Endodermal cell (in vitro differentiated cells): ENCODE data around the gene TIAM2. TPM values are rescaled to one million over a fixed set of nuclear protein-coding genes. Genes with fewer than 3 reads are reported as not detected.
A peak's percentile ranks its signal among the peaks of the same experiment; 100 is the strongest.

Experiments
- DNase-seq: peaks from one replicate; pipeline ENCODE4 v3.0.0-alpha.2; 2017
- H3K27ac ChIP-seq: 2 replicates; pipeline ENCODE4 v1.5.1; 2013; ENCODE audit warnings: mild to moderate bottlenecking, low read depth, low read length, moderate library complexity
- H3K27me3 ChIP-seq: 2 replicates; pipeline ENCODE4 v1.6.1; 2013; ENCODE audit warnings: mild to moderate bottlenecking, low read length, moderate library complexity; ENCODE audit not compliant: insufficient read depth, control insufficient read depth, poor library complexity, severe bottlenecking
- H3K36me3 ChIP-seq: 2 replicates; pipeline ENCODE4 v1.7.0; 2013; ENCODE audit warnings: mild to moderate bottlenecking, low read length, moderate library complexity; ENCODE audit not compliant: control insufficient read depth, insufficient read depth
- H3K4me1 ChIP-seq: one replicate; pipeline ENCODE4 v1.7.0; 2013; ENCODE audit warnings: low read length; ENCODE audit not compliant: control insufficient read depth, insufficient read depth
- H3K4me3 ChIP-seq: 2 replicates; pipeline ENCODE4 v1.5.1; 2013; ENCODE audit warnings: mild to moderate bottlenecking, low read length, moderate library complexity
- H3K9ac ChIP-seq: 2 replicates; pipeline ENCODE4 v1.6.1; 2013; ENCODE audit warnings: mild to moderate bottlenecking, low read length, moderate library complexity; ENCODE audit not compliant: poor library complexity, severe bottlenecking; ENCODE audit errors: extremely low read depth
- H3K9me3 ChIP-seq: 2 replicates; pipeline ENCODE4 v1.6.1; 2013; ENCODE audit warnings: mild to moderate bottlenecking, low read length, moderate library complexity; ENCODE audit not compliant: control insufficient read depth
- H3K27ac Mint-ChIP-seq: 2 replicates; pipeline ENCODE4 v1.8.0; 2020; ENCODE audit warnings: mixed read lengths
- H3K27me3 Mint-ChIP-seq: 2 replicates; pipeline ENCODE4 v1.8.0; 2021; ENCODE audit warnings: mild to moderate bottlenecking, mixed read lengths; ENCODE audit not compliant: insufficient read depth
- H3K36me3 Mint-ChIP-seq: 2 replicates; pipeline ENCODE4 v1.8.0; 2020; ENCODE audit warnings: low read depth, mixed read lengths
- H3K4me1 Mint-ChIP-seq: 2 replicates; pipeline ENCODE4 v1.8.0; 2020; ENCODE audit warnings: mixed read lengths
- H3K4me3 Mint-ChIP-seq: 2 replicates; pipeline ENCODE4 v1.8.0; 2020; ENCODE audit warnings: mild to moderate bottlenecking, moderate library complexity, mixed read lengths
- H3K9me3 Mint-ChIP-seq: 2 replicates; pipeline ENCODE4 v1.8.0; 2020; ENCODE audit warnings: mild to moderate bottlenecking, mixed read lengths
- CTCF ChIP-seq: fragments of 200-600 bp; sonication (generic); conservative IDR thresholded peaks from 2 replicates; pipeline ENCODE4 v1.5.0; 2021; ENCODE audit warnings: antibody characterized with exemption, mild to moderate bottlenecking
- WGBS, 2 experiments: methylation state at CpG; one replicate each; pipeline versions ENCODE4 v1.1.5 to v1.1.7; 2013; ENCODE audit warnings: missing lambda C conversion rate in 2 of 2, mixed read lengths in 1 of 2; ENCODE audit not compliant: insufficient coverage in 1 of 2, insufficient read length in 1 of 2; 5-methylcytosine and 5-hydroxymethylcytosine counted together
- total RNA-seq, 2 donors: library from RNA; stranded (reverse); fragmentation: NEBNext Ultra II Directional in 1 of 2; extraction: Animal tissue kit (Norgen Biotek cat#: 25700) in 1 of 2; gene quantifications; 2 replicates in 1 of 2; 3 replicates in 1 of 2; pipeline ENCODE4 v1.2.1, GENCODE V29; 2021

Gene TIAM2
- total RNA-seq, 2 donors from 2014 or later = 15.7 to 17.5 TPM

GRCh38 chr6:155085582-155086257, 90.6 kb downstream of the TIAM2 start:
- no peak overlapping the region for H3K4me3 Mint-ChIP-seq

GRCh38 chr6:155088856-155089255, 93.7 kb downstream of the TIAM2 start:
- 88% methylated on average over 1 of the region's 1 CpG; no CpG with 5 or more reads in 1 of the 2 experiments for WGBS, 2 experiments
- no peak overlapping the region for H3K27ac ChIP-seq

More at GRCh38 chr6:155085582-155086257, 90.6 kb downstream of the TIAM2 start:
- no peak for TF ChIP-seq CTCF
- no peaks in the 10 kb centered on the region for H3K27me3 Mint-ChIP-seq
- Histone ChIP-seq H3K4me3 (no peak overlapping the region), H3K36me3 (no peaks in the 10 kb centered on the region), H3K27me3 (no peaks in the 10 kb centered on the region), H3K4me1 (peaks cover 16% of the 10 kb centered on the region), H3K9me3 (no peaks in the 10 kb centered on the region), H3K27ac (no peak overlapping the region), H3K9ac (no peak overlapping the region)
- no peak overlapping the region for H3K27ac Mint-ChIP-seq
- H3K9me3 Mint-ChIP-seq = no peaks in the 10 kb centered on the region
- WGBS, 2 experiments = 80 to 91% methylated on average over 7 of the region's 8 CpGs
- peaks cover 38% of the 10 kb centered on the region for H3K4me1 Mint-ChIP-seq
- peak; percentile 30 for DNase-seq
- H3K36me3 Mint-ChIP-seq = no peaks in the 10 kb centered on the region

GRCh38 chr6:155089746-155090145, 94.6 kb downstream of the TIAM2 start:
- no peaks in the 10 kb centered on the region for H3K36me3 ChIP-seq
- DNase-seq = peak; percentile 15
- Mint-ChIP-seq H3K36me3 (peaks cover 6% of the 10 kb centered on the region), H3K27ac (no peak overlapping the region), H3K27me3 (no peaks in the 10 kb centered on the region), H3K4me1 (peaks cover 12% of the 10 kb centered on the region), H3K4me3 (no peak overlapping the region), H3K9me3 (no peaks in the 10 kb centered on the region)
- no peak overlapping the region for H3K4me3 ChIP-seq
- peaks cover 3% of the 10 kb centered on the region for H3K4me1 ChIP-seq
- TF ChIP-seq CTCF = no peak
- 88 to 100% methylated on average over 4 of the region's 4 CpGs for WGBS, 2 experiments
- no peaks in the 10 kb centered on the region for H3K27me3 ChIP-seq
- H3K9me3 ChIP-seq = no peaks in the 10 kb centered on the region
- no peak overlapping the region for H3K27ac ChIP-seq
- H3K9ac ChIP-seq = no peak overlapping the region

More at GRCh38 chr6:155088856-155089255, 93.7 kb downstream of the TIAM2 start:
- Mint-ChIP-seq H3K27me3 (no peaks in the 10 kb centered on the region), H3K4me3 (no peak overlapping the region), H3K36me3 (peaks cover 6% of the 10 kb centered on the region), H3K4me1 (peaks cover 21% of the 10 kb centered on the region), H3K9me3 (no peaks in the 10 kb centered on the region), H3K27ac (no peak overlapping the region)
- H3K9ac ChIP-seq = no peak overlapping the region
- H3K36me3 ChIP-seq = no peaks in the 10 kb centered on the region
- no peaks in the 10 kb centered on the region for H3K27me3 ChIP-seq
- no peak for DNase-seq
- H3K4me1 ChIP-seq = peaks cover 6% of the 10 kb centered on the region
- no peak for TF ChIP-seq CTCF
- H3K9me3 ChIP-seq = no peaks in the 10 kb centered on the region
- no peak overlapping the region for H3K4me3 ChIP-seq
